PFSK-1 (cell line): ENCODE results near the gene SULF2.

Experiments used
- FOXP2 ChIP-seq: optimal IDR thresholded peaks from 2 replicates; pipeline ENCODE3; 2011; ENCODE audit warnings: borderline replicate concordance, control low read depth, inconsistent platforms; ENCODE audit not compliant: insufficient read depth; ENCODE audit errors: extremely low read length, extremely low read depth
- POLR2AphosphoS5 ChIP-seq: IDR thresholded peaks from 2 replicates; pipeline ENCODE4 v1.6.1; 2012; ENCODE audit warnings: low read depth, mild to moderate bottlenecking, control low read depth, low read length, moderate library complexity
- SIN3A ChIP-seq: IDR thresholded peaks from 2 replicates; pipeline ENCODE4 v1.6.1; 2012; ENCODE audit warnings: mild to moderate bottlenecking, low read length, moderate library complexity, borderline replicate concordance; ENCODE audit not compliant: insufficient read depth
- TAF1 ChIP-seq: IDR thresholded peaks from 2 replicates; pipeline ENCODE4 v1.6.1; 2012; ENCODE audit warnings: low read length, control low read depth, borderline replicate concordance; ENCODE audit not compliant: insufficient read depth
- TF ChIP-seq, protein P1 (sequence below), 2 experiments: IDR thresholded peaks; 2 replicates each; pipeline versions ENCODE4 v1.6.1 to v1.8.0; 2011 to 2012; ENCODE audit warnings: low read depth in 2 of 2, low read length in 2 of 2, control low read depth in 1 of 2, inconsistent platforms in 1 of 2, mild to moderate bottlenecking in 1 of 2, moderate library complexity in 1 of 2; ENCODE audit not compliant: insufficient read depth in 1 of 2

DNA sequence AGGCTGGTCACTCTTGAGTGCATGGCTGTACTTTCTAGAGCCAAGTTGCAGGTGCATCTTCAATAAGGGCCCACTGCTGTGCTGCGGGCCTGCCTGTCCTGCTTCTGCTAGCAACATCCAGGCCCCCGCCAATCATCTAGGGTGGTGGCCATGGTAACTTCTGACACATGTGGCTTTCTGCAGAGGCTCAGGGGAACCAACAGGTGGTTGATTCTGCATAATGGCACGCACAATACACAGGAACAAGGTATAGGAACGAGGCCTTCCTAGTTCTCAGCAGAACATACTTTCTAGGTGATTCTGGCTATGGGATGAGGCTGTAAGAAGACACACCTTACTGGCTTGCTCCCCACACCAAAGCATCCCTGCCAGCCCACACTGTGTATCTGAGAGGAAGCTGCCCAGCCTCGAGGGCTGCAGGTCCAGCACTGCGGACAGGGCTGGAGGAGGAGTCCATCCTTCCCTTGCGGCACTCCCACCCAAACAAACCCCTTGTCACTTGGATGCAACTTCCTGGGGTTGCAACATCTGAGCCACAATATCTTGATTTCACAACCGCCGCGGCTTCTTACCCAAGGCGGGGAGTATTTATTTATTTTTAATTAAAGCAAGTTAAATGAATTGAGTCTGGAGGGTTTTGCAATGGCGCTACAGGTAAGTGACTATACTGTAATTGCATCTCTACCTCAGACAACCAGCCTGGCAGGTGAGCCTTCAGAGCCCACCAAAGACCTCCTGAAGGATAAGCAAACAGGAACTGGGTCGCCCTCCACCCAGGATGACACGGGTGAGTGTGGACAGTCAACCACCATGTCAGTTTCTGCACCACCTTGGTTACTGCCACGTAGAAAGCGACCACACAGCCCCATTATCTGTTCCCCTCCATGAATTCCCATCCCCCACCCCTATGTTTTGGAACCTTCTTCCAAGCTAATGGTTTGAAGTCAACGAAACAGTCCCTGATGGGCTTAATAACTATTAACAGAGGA, 49.6 kb downstream of the SULF2 start:
- TF ChIP-seq POLR2AphosphoS5 (no peak), TAF1 (no peak), SIN3A (no peak), FOXP2 (no peak)
- TF ChIP-seq, protein P1, sequence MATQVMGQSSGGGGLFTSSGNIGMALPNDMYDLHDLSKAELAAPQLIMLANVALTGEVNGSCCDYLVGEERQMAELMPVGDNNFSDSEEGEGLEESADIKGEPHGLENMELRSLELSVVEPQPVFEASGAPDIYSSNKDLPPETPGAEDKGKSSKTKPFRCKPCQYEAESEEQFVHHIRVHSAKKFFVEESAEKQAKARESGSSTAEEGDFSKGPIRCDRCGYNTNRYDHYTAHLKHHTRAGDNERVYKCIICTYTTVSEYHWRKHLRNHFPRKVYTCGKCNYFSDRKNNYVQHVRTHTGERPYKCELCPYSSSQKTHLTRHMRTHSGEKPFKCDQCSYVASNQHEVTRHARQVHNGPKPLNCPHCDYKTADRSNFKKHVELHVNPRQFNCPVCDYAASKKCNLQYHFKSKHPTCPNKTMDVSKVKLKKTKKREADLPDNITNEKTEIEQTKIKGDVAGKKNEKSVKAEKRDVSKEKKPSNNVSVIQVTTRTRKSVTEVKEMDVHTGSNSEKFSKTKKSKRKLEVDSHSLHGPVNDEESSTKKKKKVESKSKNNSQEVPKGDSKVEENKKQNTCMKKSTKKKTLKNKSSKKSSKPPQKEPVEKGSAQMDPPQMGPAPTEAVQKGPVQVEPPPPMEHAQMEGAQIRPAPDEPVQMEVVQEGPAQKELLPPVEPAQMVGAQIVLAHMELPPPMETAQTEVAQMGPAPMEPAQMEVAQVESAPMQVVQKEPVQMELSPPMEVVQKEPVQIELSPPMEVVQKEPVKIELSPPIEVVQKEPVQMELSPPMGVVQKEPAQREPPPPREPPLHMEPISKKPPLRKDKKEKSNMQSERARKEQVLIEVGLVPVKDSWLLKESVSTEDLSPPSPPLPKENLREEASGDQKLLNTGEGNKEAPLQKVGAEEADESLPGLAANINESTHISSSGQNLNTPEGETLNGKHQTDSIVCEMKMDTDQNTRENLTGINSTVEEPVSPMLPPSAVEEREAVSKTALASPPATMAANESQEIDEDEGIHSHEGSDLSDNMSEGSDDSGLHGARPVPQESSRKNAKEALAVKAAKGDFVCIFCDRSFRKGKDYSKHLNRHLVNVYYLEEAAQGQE (IDR thresholded peaks at IDR 0.05; ENCODE audit: insufficient read depth in 1 of 2, low read depth in 2 of 2, low read length in 2 of 2) = peak; percentile 83 to 84
